Measurements from ENCODE around the gene CERS6. TPM values are rescaled to one million over a fixed set of nuclear protein-coding genes. Genes with fewer than 3 reads are reported as not detected.

CERS6 gene
- total RNA-seq, 4 donors from 2014 or later = 42.3 to 62.1 (median 50.6) TPM

GRCh38 chr2:168645696-168646338 lies 189.7 kb downstream of the CERS6 start:
- WGBS, 2 donors (ENCODE audit: low coverage in 1 of 2) = 75 to 87% methylated on average over 1 to 2 of the region's 2 CpGs
- H3K36me3 ChIP-seq = no peaks in the 10 kb centered on the region
- intact Hi-C loops (cut with DNase I; ENCODE audit: low total_unique reads) = no loop called here
- H3K4me3 ChIP-seq = no peak overlapping the region
- no peak overlapping the region for H3K27ac ChIP-seq
- H3K4me1 ChIP-seq = peaks cover 0 to 5% (median 3%) of the 10 kb centered on the region in 4 donors
- DNase-seq = no peak
- no peaks in the 10 kb centered on the region for H3K9me3 ChIP-seq
- TF ChIP-seq CTCF (IDR thresholded peaks at IDR 0.05) = no peak
- no peaks in the 10 kb centered on the region for H3K27me3 ChIP-seq
- in situ Hi-C loops (cut with MboI; ENCODE audit: low pct_ligation_motif_present in 1 of 4, low pct_unique_long_range_greater_than_20kb in 1 of 4, low sequenced_read_pairs in 3 of 4) = no loop called here

- in situ Hi-C loops (cut with MboI; ENCODE audit: low pct_ligation_motif_present in 1 of 4, low pct_unique_long_range_greater_than_20kb in 1 of 4, low sequenced_read_pairs in 3 of 4) (no loop called here), intact Hi-C loops (cut with DNase I; ENCODE audit: low total_unique reads) (no loop called here)
- H3K27ac ChIP-seq = no peak overlapping the region
- DNase-seq = no peak
- 30 to 41% methylated on average over 5 of the region's 5 CpGs for WGBS, 2 donors (ENCODE audit: low coverage in 1 of 2)
- no peaks in the 10 kb centered on the region for H3K9me3 ChIP-seq
- no peak overlapping the region for H3K4me3 ChIP-seq
- TF ChIP-seq POLR2A (IDR thresholded peaks at IDR 0.05) (no peak), POLR2AphosphoS5 (IDR thresholded peaks at IDR 0.05) (peak in 2 of 3 donors; percentile 34 to 41), EP300 (IDR thresholded peaks at IDR 0.05; ENCODE audit: low read depth) (no peak)
- peaks cover 0 to 16% (median 3%) of the 10 kb centered on the region in 4 donors for H3K4me1 ChIP-seq
- H3K36me3 ChIP-seq = no peaks in the 10 kb centered on the region
- no peaks in the 10 kb centered on the region for H3K27me3 ChIP-seq
Measured at GRCh38 chr2:168649105-168649504, 193.0 kb downstream of the CERS6 start.

- 82 to 100% methylated on average over 1 to 2 of the region's 2 CpGs for WGBS, 2 donors (ENCODE audit: low coverage in 1 of 2)
- H3K4me3 ChIP-seq = no peak overlapping the region
- H3K9me3 ChIP-seq = no peaks in the 10 kb centered on the region
- no peaks in the 10 kb centered on the region for H3K36me3 ChIP-seq
- in situ Hi-C loops (cut with MboI; ENCODE audit: low pct_ligation_motif_present in 1 of 4, low pct_unique_long_range_greater_than_20kb in 1 of 4, low sequenced_read_pairs in 3 of 4) (no loop called here), intact Hi-C loops (cut with DNase I; ENCODE audit: low total_unique reads) (no loop called here)
- H3K4me1 ChIP-seq = peaks cover 0 to 20% (median 3%) of the 10 kb centered on the region in 4 donors
- H3K27me3 ChIP-seq = no peaks in the 10 kb centered on the region
- no peak for DNase-seq
- TF ChIP-seq CTCF (IDR thresholded peaks at IDR 0.05) = no peak
- TF ChIP-seq POLR2AphosphoS5 (IDR thresholded peaks at IDR 0.05) = no peak
- TF ChIP-seq EP300 (IDR thresholded peaks at IDR 0.05; ENCODE audit: low read depth) = no peak
- TF ChIP-seq POLR2A (IDR thresholded peaks at IDR 0.05) = no peak
- H3K27ac ChIP-seq = no peak overlapping the region
Measured at GRCh38 chr2:168649562-168649961, 193.5 kb downstream of the CERS6 start.

GRCh38 chr2:168650139-168650538 lies 194.1 kb downstream of the CERS6 start:
- TF ChIP-seq POLR2AphosphoS5 (IDR thresholded peaks at IDR 0.05) = no peak
- TF ChIP-seq POLR2A (IDR thresholded peaks at IDR 0.05) = no peak
- TF ChIP-seq CTCF (IDR thresholded peaks at IDR 0.05) = no peak
- TF ChIP-seq EP300 (IDR thresholded peaks at IDR 0.05; ENCODE audit: low read depth) = no peak
- WGBS, 2 donors (ENCODE audit: low coverage in 1 of 2) = 79% methylated on average over 1 of the region's 1 CpG; no CpG with 5 or more reads in 1 of the 2 donors
- no peak for DNase-seq
- H3K27ac ChIP-seq = no peak overlapping the region
- no peaks in the 10 kb centered on the region for H3K27me3 ChIP-seq
- no peak overlapping the region for H3K4me3 ChIP-seq
- H3K9me3 ChIP-seq = no peaks in the 10 kb centered on the region
- peaks cover 3 to 26% (median 4%) of the 10 kb centered on the region in 4 donors for H3K4me1 ChIP-seq
- in situ Hi-C loops (cut with MboI; ENCODE audit: low pct_ligation_motif_present in 1 of 4, low pct_unique_long_range_greater_than_20kb in 1 of 4, low sequenced_read_pairs in 3 of 4) = no loop called here
- no peaks in the 10 kb centered on the region for H3K36me3 ChIP-seq
- intact Hi-C loops (cut with DNase I; ENCODE audit: low total_unique reads) = no loop called here

- DNase-seq = no peak
Measured at GRCh38 chr2:168650781-168651180, 194.7 kb downstream of the CERS6 start.

More at GRCh38 chr2:168650781-168651180, 194.7 kb downstream of the CERS6 start:
- Histone ChIP-seq H3K4me1 (peaks cover 5 to 32% (median 6%) of the 10 kb centered on the region in 4 donors), H3K4me3 (no peak overlapping the region), H3K9me3 (no peaks in the 10 kb centered on the region), H3K36me3 (no peaks in the 10 kb centered on the region), H3K27me3 (no peaks in the 10 kb centered on the region), H3K27ac (no peak overlapping the region)
- in situ Hi-C loops (cut with MboI; ENCODE audit: low pct_ligation_motif_present in 1 of 4, low pct_unique_long_range_greater_than_20kb in 1 of 4, low sequenced_read_pairs in 3 of 4) (no loop called here), intact Hi-C loops (cut with DNase I; ENCODE audit: low total_unique reads) (no loop called here)
- TF ChIP-seq EP300 (IDR thresholded peaks at IDR 0.05; ENCODE audit: low read depth) (no peak), POLR2AphosphoS5 (IDR thresholded peaks at IDR 0.05) (no peak), CTCF (IDR thresholded peaks at IDR 0.05) (no peak), POLR2A (IDR thresholded peaks at IDR 0.05) (no peak)

All from transverse colon (tissue), 4 donors.